SKM-1 (cell line): ENCODE data around the gene ANKRD18A.
A peak's percentile ranks its signal among the peaks of the same experiment; 100 is the strongest.

Experiments
- DNase-seq: peaks from one replicate; lab custom pipeline; 2025; ENCODE audit not compliant: unreplicated experiment; lab: John Stamatoyannopoulos, UW

The ANKRD18A gene

GRCh38 chr9:38620483-38621433 is at the start of gene ANKRD18A:
Gene ANKRD18A (minus strand): TSS chr9:38620596. CDS start chr9:38620285, 311 bp downstream.
- peak; percentile 62 for DNase-seq

GRCh38 chr9:38668791-38669466 is 48.5 kb upstream of the ANKRD18A start:
- DNase-seq = no peak

- no peak for DNase-seq
Observed at GRCh38 chr9:38662763-38663593, 42.6 kb upstream of the ANKRD18A start.

- no peak for DNase-seq
Observed at GRCh38 chr9:38659538-38659937, 39.1 kb upstream of the ANKRD18A start.

GRCh38 chr9:38656896-38657295 is 36.5 kb upstream of the ANKRD18A start:
- no peak for DNase-seq

GRCh38 chr9:38652486-38652885 is 32.1 kb upstream of the ANKRD18A start:
- no peak for DNase-seq

- no peak for DNase-seq
Observed at GRCh38 chr9:38652044-38652443, 31.6 kb upstream of the ANKRD18A start.

GRCh38 chr9:38651400-38652042 is 31.1 kb upstream of the ANKRD18A start:
- DNase-seq = no peak

GRCh38 chr9:38650564-38650963 is 30.2 kb upstream of the ANKRD18A start:
- DNase-seq = no peak

GRCh38 chr9:38649731-38650363 is 29.5 kb upstream of the ANKRD18A start:
- DNase-seq = no peak

- no peak for DNase-seq
Observed at GRCh38 chr9:38644601-38645000, 24.2 kb upstream of the ANKRD18A start.

- DNase-seq = no peak
Observed at GRCh38 chr9:38643815-38644173, 23.4 kb upstream of the ANKRD18A start.

- no peak for DNase-seq
Observed at GRCh38 chr9:38642951-38643814, 22.8 kb upstream of the ANKRD18A start.

- peak; percentile 50 for DNase-seq
Observed at GRCh38 chr9:38641985-38642864, 21.8 kb upstream of the ANKRD18A start.

- no peak for DNase-seq
Observed at GRCh38 chr9:38641142-38641541, 20.7 kb upstream of the ANKRD18A start.

- DNase-seq = no peak
Observed at GRCh38 chr9:38639577-38639940, 19.2 kb upstream of the ANKRD18A start.

GRCh38 chr9:38638881-38639576 is 18.6 kb upstream of the ANKRD18A start:
- DNase-seq = no peak

GRCh38 chr9:38634315-38634714 is 13.9 kb upstream of the ANKRD18A start:
- no peak for DNase-seq
